Measurements from ENCODE around the gene RPS25. TPM values are rescaled to one million over a fixed set of nuclear protein-coding genes. Genes with fewer than 3 reads are reported as not detected.

Gene RPS25
- total and polyA plus RNA-seq, 9 of the 15 experiments (the other 6 are each of a cell fraction or from before 2014, with no cell fraction given), result 1,553 to 5,486 (median 2,471) TPM

- TF ChIP-seq ZBTB40 (IDR thresholded peaks at IDR 0.05), result peak; percentile 76
- TF ChIP-seq ZBTB40 (CRISPR knock-in tag; IDR thresholded peaks at IDR 0.05), result no peak
- no peak for TF ChIP-seq ELF4 (CRISPR knock-in tag; IDR thresholded peaks at IDR 0.05)
- peak; percentile 98 for TF ChIP-seq KLF13 (tag; IDR thresholded peaks at IDR 0.05; ENCODE audit: borderline replicate concordance, low read depth)
- TF ChIP-seq MAFK (IDR thresholded peaks at IDR 0.05; ENCODE audit: low read length), result 0 out of 2 replicates have a peak, but pooled peaks have one; percentile 16
- TF ChIP-seq E2F4 (CRISPR knock-in tag; IDR thresholded peaks at IDR 0.05; ENCODE audit: low read depth), result 0 out of 2 replicates have a peak, but pooled peaks have one; percentile 44
- 0 out of 2 replicates have a peak, but pooled peaks have one; percentile 27 for TF ChIP-seq ZNF431 (CRISPR knock-in tag; IDR thresholded peaks at IDR 0.05)
- no peak for TF ChIP-seq ZNF75A (CRISPR knock-in tag; IDR thresholded peaks at IDR 0.05)
- TF ChIP-seq SNAPC5 (CRISPR knock-in tag; IDR thresholded peaks at IDR 0.05), result no peak
- TF ChIP-seq ZSCAN29 (IDR thresholded peaks at IDR 0.05), result peak; percentile 53; the same call in 1 of the 2 replicates
- TF ChIP-seq ZNF124 (CRISPR knock-in tag; IDR thresholded peaks at IDR 0.05), result no peak
- no peak for TF ChIP-seq PTRF (tag; IDR thresholded peaks at IDR 0.05)
- TF ChIP-seq RB1 (IDR thresholded peaks at IDR 0.05; ENCODE audit: low read depth), result peak; percentile 86; the same call in 1 of the 2 replicates
- peak; percentile 83; the same call in 1 of the 2 replicates for TF ChIP-seq PHF8 (IDR thresholded peaks at IDR 0.05; ENCODE audit: borderline replicate concordance, low read length)
- 0 out of 2 replicates have a peak, but pooled peaks have one; percentile 27 for TF ChIP-seq MEF2A (IDR thresholded peaks at IDR 0.05; ENCODE audit: control insufficient read depth, low read depth, low read length)
Measured at GRCh38 chr11:119067371-119068222, 49.5 kb upstream of the RPS25 start, which contains the start of gene VPS11 (continued).

Measured in K562 (cell line).